Activated naive CD4-positive, alpha-beta T cell treated with anti-CD3 and anti-CD28 coated beads, Interleukin-2, amount 50 U/mL, for 72 hours (primary cell): ENCODE measurements around the gene CPPED1. TPM values are rescaled to one million over a fixed set of nuclear protein-coding genes. Genes with fewer than 3 reads are reported as not detected.
A peak's percentile ranks its signal among the peaks of the same experiment; 100 is the strongest.

Experiments
- ATAC-seq, 2 donors: fragments of 150-1000 bp; cut with Tn5 transposase; 2 replicates each; pipeline ENCODE4 v1.10.0; 2021; ENCODE audit warnings: mild to moderate bottlenecking in 2 of 2, moderate library complexity in 2 of 2
- DNase-seq, 2 donors: peaks; one replicate each; pipeline ENCODE4 v3.0.0; 2021 to 2022; ENCODE audit warnings: low spot score in 2 of 2
- H3K27ac Mint-ChIP-seq, 2 donors: one replicate each; pipeline ENCODE4 v1.8.0; 2022; ENCODE audit warnings: mild to moderate bottlenecking in 2 of 2, mixed read lengths in 2 of 2
- H3K36me3 Mint-ChIP-seq, 2 donors: one replicate each; pipeline ENCODE4 v1.8.0; 2022; ENCODE audit warnings: mixed read lengths in 2 of 2
- H3K9me3 Mint-ChIP-seq, 2 donors: one replicate each; pipeline ENCODE4 v1.8.0; 2022; ENCODE audit warnings: mixed read lengths in 2 of 2
- total RNA-seq, 2 donors: library from RNA; stranded (reverse); gene quantifications; one replicate each; pipeline ENCODE4 v1.2.3, GENCODE V29; 2022

The CPPED1 gene
- total RNA-seq, 2 donors from 2014 or later, result 11.6 to 16.4 TPM

DNA sequence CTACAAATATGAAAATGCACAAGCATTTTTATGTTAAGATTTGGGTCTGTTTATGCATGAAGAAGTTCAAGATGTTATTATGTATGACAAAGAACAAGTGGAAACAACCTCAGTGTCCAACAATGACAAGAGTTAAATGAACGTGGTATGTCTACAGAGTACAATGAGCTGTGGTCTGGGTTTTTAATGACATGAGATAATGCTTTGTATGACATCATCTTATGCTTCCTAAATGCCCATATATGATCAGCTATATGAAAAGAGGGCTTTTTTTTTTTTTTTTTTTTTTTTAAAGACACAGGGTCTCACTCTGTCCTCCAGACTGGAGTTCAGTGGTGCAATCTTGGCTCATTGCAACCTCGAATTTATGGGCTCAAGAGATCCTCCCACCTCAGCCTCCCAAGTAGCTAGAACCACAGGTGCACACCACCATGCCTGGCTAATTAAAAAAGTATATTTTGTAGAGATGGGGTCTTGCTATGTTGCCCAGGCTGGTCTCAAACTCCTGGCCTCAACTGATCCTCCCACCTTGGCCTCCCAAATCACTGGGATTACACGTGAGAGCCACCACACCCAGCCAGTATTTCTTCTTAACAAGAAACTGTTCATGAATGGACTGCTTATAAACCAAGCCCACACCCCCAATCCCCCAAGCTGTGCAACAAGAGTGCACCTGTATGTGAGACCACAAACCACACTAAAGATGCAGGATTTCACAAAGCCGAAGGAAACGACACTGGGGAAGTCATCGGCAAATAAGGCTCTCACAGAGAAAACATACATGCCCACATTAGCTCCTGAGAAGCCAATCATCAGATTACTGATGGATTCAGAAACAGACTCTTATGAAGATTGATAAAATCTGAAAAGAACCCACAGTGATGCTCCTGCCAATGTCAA lies 114.5 kb downstream of the CPPED1 start:
- peaks cover 0 to 6% of the 10 kb centered on the region in 2 donors for H3K36me3 Mint-ChIP-seq
- no peaks in the 10 kb centered on the region for H3K9me3 Mint-ChIP-seq
- DNase-seq, result no peak
- ATAC-seq, result peak; percentile 29 to 53
- H3K27ac Mint-ChIP-seq, result no peak overlapping the region

DNA sequence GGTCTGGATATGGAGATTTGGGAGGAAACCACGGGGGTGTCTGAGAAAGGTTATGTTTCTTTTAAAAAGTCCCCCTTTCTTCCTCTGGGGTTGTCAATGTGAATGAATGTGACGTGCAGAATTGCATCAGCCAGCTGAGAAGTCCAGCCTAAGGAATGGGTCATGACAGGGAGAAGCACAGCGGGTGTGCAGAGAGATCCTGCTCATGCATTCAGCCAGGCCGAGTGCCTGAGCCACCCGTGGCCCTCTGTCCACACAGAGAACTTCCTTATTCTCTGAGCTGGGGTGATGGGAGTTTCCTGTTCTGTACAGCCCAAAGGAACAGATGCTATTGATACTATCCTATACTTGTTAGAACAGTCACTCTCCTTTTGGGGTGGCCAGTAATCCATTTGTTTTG lies 117.9 kb downstream of the CPPED1 start:
- H3K27ac Mint-ChIP-seq, result no peak overlapping the region
- no peak for DNase-seq
- H3K9me3 Mint-ChIP-seq, result no peaks in the 10 kb centered on the region
- H3K36me3 Mint-ChIP-seq, result peaks cover 0 to 6% of the 10 kb centered on the region in 2 donors
- no peak for ATAC-seq

DNA sequence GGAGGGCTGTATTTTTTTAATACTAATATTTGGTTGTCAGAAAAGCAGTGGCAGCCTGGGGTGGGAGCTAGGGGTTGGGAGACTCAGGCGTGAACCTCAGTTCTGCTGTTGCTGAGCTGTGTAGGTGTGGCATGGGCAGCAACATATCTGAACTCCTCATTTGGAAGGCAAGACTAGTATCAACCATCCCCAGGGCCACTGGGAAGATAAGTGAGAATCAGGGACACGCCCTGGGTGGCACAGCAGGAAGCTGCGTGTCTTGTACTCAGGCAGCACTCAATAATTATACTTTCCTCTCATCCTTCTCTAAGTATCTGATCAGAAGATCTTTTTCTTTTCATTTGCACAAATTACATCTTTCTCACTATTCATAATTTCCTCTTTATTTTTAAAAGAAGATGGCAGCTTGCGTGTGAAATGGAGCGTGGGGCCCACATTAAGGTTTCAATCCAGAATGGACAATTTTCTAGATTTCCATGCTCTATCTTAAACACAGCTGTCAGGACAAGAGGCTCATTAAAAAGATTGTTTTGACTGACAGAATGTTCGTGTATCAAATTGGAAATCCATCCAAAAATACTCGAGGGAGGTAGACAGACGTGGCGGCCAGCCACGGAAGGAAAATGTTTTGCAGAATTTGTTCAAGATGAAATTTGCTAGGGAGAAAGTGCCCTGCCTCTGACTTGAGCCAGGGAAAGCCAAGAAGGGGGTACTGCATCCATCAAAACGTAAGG lies 121.1 kb downstream of the CPPED1 start:
- Mint-ChIP-seq H3K9me3 (no peaks in the 10 kb centered on the region), H3K27ac (no peak overlapping the region), H3K36me3 (no peaks in the 10 kb centered on the region)
- ATAC-seq (no peak), DNase-seq (no peak)

DNA sequence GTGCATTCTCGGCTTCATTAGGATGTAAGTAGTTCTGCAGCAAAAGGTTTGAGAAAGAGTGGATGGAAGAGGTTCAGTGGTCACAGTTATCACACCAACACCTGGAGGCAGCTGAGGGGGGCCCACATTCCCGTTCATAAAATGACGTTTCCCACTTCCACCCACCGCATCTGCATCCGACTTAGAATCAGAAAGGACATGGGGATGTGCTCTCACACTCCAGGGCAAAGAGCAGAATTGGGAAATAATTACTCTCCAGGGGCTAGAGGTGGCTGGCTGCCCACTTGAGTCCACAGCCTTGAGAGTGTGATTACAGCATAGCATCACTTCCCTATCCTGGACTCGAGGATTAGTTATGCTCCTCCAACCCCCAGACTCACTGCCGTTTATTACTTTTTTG lies 122.0 kb downstream of the CPPED1 start:
- DNase-seq, result no peak
- H3K36me3 Mint-ChIP-seq, result peaks cover 0 to 6% of the 10 kb centered on the region in 2 donors
- no peak overlapping the region for H3K27ac Mint-ChIP-seq
- ATAC-seq, result no peak
- H3K9me3 Mint-ChIP-seq, result peaks cover 0 to 4% of the 10 kb centered on the region in 2 donors

DNA sequence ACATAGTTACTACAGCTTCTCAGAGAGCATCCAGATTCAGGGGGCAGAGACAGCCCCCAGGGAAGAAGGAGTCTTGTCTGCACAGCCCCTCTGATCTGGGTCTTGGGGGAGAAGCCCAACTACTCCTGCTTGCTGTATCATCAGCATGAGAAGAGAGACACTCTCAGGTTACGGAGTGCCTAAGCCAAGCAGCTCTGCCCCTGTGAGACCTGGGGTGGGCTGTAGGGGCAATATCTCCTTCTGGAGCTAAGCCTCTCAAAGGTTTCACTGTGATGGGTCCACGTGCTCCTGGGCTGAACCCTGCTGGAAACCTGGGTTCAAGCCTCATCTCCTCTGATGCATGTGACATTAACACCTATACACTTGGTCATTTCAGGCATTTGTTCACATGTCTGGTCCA lies 123.2 kb downstream of the CPPED1 start:
- DNase-seq (no peak), ATAC-seq (no peak)
- peaks cover 0 to 7% of the 10 kb centered on the region in 2 donors for H3K36me3 Mint-ChIP-seq
- H3K9me3 Mint-ChIP-seq, result peaks cover 0 to 5% of the 10 kb centered on the region in 2 donors
- no peak overlapping the region for H3K27ac Mint-ChIP-seq

DNA sequence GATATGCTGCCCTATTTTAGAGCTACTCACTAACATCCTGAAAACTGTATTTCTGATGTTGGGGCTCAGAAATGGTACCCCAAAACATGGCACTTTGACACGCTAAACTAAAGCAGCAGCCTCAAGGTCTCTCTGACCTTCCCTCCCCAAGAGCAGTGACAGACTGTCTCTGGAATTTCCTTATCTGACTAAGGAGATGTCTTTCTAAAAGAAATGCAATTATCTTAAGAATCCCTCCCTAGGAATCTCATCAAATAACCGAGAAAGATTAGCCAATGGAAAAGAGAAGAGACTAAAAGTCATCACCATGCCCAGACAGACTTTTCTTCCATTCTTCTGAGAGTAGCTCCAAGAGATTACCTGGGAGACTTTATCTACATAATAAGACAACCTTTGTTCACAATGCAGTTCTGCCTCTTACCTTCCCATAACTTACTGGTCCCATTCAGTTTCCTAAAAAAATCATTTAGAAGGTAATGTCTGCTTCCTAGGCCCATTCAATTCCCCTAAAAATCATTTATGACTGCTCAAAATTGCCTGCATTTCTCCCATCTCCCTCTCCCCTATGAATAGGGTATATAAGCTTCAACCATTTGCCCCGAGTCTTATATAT lies 123.9 kb downstream of the CPPED1 start:
- ATAC-seq (no peak), DNase-seq (no peak)
- Mint-ChIP-seq H3K9me3 (peaks cover 0 to 5% of the 10 kb centered on the region in 2 donors), H3K27ac (no peak overlapping the region), H3K36me3 (peaks cover 0 to 7% of the 10 kb centered on the region in 2 donors)

DNA sequence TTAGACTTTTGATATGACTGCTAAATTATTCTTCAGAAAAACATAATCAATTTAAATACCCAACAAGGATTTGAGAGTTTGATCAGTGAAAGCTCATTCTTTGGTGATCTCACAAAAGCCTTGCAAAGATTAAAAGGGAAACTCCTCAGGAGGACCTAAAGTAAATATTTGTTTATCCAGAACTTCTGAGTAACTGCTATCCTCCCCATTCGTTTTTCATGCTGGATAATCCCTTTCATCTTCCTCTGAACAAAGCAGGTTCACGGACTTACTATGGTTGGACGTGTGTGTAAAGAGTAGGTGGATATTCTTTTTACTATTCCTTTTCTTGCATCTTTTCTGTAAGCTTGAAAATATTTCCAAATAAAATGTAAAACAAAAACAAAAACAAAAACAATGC lies 124.7 kb downstream of the CPPED1 start:
- ATAC-seq (no peak), DNase-seq (no peak)
- Mint-ChIP-seq H3K27ac (no peak overlapping the region), H3K9me3 (peaks cover 0 to 5% of the 10 kb centered on the region in 2 donors), H3K36me3 (peaks cover 0 to 7% of the 10 kb centered on the region in 2 donors)

DNA sequence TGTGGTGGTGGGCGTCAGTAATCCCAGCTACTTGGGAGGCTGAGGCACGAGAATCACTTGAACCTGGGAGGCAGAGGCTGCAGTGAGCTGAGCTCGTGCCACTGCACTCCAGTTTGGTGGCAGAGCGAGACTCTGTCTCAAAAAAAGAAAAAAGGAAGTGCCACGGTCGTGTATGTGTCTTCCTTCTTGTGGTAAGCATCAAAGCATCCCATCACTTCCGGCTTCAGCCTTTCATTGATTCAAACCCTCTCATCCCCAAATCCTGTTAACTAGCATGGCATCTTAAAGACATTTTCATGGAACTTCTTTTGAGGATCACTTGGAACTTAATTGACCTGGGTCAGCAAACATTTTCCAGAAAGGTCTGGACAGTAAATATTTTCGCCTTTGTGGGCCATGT lies 126.2 kb downstream of the CPPED1 start:
- H3K9me3 Mint-ChIP-seq, result peaks cover 0 to 5% of the 10 kb centered on the region in 2 donors
- no peak for DNase-seq
- H3K36me3 Mint-ChIP-seq, result peaks cover 0 to 7% of the 10 kb centered on the region in 2 donors
- ATAC-seq, result peak in 1 of 2 donors; percentile 59
- peak overlapping the region in 1 of 2 donors; percentile 74 for H3K27ac Mint-ChIP-seq

DNA sequence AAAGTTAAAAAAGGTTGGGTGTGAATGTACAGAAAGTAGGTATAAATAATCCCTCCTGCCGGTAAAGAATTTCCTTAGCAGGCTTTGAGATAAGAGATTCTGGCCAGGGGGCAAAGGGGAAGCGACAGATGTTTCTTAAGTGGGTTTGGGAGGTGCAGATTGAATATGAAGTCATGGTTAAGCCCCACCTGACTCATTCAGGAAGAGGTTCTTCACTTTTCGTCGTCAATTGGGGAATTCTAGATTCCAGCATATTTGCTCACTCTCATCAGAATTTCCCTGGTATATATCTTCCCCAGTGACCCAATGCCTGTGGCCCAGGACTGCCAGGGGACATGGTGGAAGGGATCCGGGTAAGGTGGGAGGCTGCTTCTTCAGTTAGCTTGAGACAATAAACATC lies 127.8 kb downstream of the CPPED1 start:
- Mint-ChIP-seq H3K36me3 (peaks cover 0 to 7% of the 10 kb centered on the region in 2 donors), H3K27ac (no peak overlapping the region), H3K9me3 (peaks cover 0 to 5% of the 10 kb centered on the region in 2 donors)
- ATAC-seq (peak in 1 of 2 donors; percentile 36), DNase-seq (no peak)

DNA sequence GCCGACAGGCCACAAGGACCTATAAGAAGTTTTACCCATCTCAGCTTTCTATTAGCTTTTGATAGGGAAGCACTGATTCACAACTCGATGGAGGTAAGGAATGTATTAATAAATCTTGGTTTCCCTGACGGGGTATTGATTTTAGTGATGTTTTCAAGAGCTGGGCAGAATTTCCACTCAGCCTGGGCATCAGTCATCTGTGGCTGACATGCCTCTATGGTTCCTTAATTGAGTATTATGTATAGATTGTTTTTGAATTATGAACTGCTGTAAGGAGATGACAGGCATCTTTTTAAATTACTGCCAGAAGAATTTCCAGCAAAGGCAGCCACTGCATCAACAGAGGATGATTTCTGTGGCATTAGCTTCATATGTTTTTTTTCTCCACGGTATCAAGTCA lies 128.6 kb downstream of the CPPED1 start:
- ATAC-seq (no peak), DNase-seq (no peak)
- peaks cover 0 to 13% of the 10 kb centered on the region in 2 donors for H3K36me3 Mint-ChIP-seq
- H3K9me3 Mint-ChIP-seq, result peaks cover 0 to 5% of the 10 kb centered on the region in 2 donors
- H3K27ac Mint-ChIP-seq, result no peak overlapping the region

DNA sequence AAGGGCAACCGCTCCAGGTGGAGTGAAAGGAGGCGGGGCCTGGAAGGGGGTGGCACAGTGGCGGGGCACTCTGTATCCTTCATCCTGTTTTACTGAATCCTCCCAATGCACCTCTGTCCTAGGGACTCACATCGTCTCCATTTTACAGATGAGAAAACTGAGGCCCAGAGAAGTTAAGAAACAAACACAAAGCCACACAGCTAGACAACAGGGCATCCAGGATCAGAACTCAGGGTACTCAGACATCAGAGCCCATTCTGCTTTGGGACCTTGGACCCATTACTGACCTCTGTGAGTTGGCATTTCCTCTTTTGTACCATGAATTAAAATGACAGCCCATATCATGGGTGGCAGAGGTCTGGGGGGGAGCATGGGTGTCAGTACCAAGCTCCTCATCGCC lies 129.2 kb downstream of the CPPED1 start:
- H3K36me3 Mint-ChIP-seq, result peaks cover 0 to 14% of the 10 kb centered on the region in 2 donors
- ATAC-seq (no peak), DNase-seq (no peak)
- peaks cover 0 to 5% of the 10 kb centered on the region in 2 donors for H3K9me3 Mint-ChIP-seq
- no peak overlapping the region for H3K27ac Mint-ChIP-seq

DNA sequence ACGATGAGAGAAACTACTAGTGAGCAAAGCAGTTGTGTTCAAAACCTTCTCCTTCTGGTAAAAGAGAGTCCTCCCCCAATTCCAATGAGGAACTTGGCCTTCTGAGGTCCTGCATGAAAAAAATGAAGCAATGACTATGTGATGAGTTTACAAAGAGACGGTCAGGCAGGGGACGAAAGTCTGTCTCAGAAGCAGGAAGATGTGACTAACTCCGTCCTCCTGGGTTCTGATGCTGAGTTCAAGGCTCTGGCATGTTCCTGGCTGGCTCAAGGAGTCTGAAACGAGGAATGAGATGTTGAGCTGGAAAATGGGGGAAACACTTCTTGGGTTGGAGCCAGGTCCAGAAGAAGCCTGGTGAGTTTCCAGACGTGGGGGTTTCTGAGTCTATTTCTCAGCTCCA lies 129.6 kb downstream of the CPPED1 start:
- Mint-ChIP-seq H3K36me3 (peaks cover 4 to 19% of the 10 kb centered on the region in 2 donors), H3K9me3 (peaks cover 2 to 10% of the 10 kb centered on the region in 2 donors), H3K27ac (no peak overlapping the region)
- ATAC-seq (no peak), DNase-seq (no peak)

DNA sequence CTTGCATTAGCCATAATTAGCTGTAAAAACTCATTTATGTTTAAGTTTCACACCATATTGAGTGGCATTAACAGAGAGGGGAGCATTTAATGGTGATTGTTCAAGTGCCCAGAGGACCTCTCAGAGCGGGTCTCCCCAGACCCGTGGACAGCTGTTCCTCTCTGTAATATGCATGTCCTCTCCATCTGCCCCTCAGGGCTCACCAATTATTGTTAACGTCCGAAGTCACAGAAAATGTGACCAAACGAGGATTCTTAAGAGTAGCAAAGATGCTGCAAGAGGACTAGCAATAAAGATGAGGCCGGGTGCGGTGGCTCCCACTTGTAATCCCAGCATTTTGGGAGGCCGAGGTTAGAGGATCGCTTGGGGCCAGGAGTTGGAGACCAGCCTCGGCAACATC lies 130.2 kb downstream of the CPPED1 start:
- H3K27ac Mint-ChIP-seq, result no peak overlapping the region
- H3K9me3 Mint-ChIP-seq, result peaks cover 5 to 15% of the 10 kb centered on the region in 2 donors
- ATAC-seq, result no peak
- DNase-seq, result no peak
- H3K36me3 Mint-ChIP-seq, result peaks cover 10 to 25% of the 10 kb centered on the region in 2 donors

DNA sequence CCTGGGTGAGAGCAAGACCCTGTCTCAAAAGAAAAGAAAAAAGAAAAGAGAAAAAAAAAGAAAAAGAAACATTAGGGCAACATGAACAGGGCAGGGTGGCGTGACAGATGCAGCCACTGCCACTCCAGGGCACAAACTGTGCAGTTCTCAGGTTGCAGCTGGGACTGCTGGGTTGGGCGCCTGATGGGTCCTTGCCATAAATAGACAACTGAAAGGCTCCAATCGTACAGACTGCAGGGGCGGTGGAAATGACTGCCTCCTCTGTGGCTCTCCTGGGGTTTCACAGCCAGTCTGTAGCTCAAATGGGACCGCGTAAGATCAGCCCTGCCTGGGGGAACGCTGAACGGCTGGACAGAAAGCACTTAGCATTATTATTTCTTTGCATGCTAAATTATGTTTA lies 130.7 kb downstream of the CPPED1 start:
- ATAC-seq (no peak), DNase-seq (no peak)
- Mint-ChIP-seq H3K27ac (no peak overlapping the region), H3K36me3 (peaks cover 13 to 28% of the 10 kb centered on the region in 2 donors), H3K9me3 (peaks cover 5 to 18% of the 10 kb centered on the region in 2 donors)

DNA sequence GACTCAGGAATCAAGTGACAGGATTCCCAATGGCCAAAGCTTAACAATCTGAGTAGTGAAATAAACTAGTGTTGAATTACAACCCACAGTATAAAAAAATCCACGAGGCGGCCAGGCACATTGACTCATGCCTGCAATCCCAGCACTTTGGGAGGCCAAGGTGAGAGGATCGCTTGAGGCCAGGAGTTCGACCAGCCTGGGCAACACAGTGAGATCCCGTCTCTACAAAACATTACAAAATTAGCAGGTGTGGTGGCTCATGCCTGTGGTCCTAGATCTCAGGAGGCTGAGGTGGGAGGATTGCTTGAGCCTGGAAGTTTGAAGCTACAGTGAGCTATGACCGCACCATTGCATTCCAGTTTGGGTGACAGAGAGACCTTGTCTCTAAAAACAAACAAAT lies 133.8 kb downstream of the CPPED1 start:
- H3K27ac Mint-ChIP-seq, result no peak overlapping the region
- H3K36me3 Mint-ChIP-seq, result peaks cover 31 to 35% of the 10 kb centered on the region in 2 donors
- peaks cover 15 to 32% of the 10 kb centered on the region in 2 donors for H3K9me3 Mint-ChIP-seq
- ATAC-seq, result no peak
- no peak for DNase-seq

DNA sequence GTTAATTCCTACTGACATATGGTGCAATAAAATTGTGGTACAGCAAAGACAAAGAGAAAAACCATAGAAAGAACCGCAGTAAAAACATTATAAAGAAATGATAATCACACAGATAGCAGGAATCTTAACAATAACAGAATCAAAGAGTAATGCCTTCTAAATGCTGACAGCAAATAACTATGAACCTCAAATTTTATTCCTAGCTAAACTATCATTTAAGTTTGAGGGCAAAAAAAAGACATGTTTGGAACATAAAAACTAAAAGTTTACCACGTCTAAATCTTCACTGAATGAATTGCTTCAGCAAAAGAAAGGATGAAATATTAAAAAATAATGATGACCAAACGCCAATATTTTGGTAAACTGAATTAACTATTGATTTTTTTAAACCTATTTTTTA lies 135.8 kb downstream of the CPPED1 start:
- Mint-ChIP-seq H3K9me3 (peaks cover 15 to 37% of the 10 kb centered on the region in 2 donors), H3K36me3 (peaks cover 43 to 52% of the 10 kb centered on the region in 2 donors), H3K27ac (no peak overlapping the region)
- ATAC-seq (no peak), DNase-seq (no peak)
